ENCODE measurements around the gene FN3K. TPM values are rescaled to one million over a fixed set of nuclear protein-coding genes. Genes with fewer than 3 reads are reported as not detected.
A peak's percentile ranks its signal among the peaks of the same experiment; 100 is the strongest.

FN3K gene
- 1 to 10 TPM; 5.2 TPM for total RNA-seq

DNA sequence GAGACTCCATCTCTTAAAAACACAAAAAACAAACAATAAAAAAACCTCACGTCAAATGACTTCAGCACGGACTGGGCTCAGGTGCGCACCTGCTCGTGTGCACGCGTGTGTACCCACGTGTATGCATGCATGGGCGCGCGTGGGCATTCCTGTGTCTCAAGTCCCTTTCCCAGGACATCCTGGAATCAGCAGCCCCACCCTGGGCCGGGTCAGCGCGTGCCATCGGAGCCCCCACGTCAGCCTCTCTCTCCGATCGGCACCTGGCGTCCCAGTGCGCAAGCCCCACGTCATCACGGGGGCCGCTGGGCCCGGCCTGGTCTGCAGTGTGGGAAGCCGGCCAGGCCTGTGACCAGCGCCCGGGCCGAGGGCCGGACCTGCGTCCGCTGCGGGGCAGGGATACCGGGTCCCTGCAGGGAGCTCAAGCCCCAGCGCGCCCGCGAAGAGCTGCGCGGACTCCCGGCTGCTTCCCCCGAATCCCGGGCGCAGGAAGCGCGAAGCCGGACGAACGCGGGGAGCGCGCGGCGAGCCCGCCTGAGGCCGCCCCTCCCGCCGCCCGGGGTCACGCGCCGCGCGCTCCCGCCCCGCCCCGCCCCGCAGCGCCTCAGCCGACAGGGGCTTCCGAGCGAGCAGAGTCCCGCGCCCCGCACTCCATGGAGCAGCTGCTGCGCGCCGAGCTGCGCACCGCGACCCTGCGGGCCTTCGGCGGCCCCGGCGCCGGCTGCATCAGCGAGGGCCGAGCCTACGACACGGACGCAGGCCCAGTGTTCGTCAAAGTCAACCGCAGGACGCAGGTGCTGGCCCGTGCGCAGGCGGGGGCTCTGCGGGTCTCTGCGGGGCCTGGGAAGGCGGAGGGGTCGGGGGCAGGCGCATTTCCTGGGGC, at the start of gene FN3K:
TSS of gene FN3K (plus strand) at position 629 of the 880 bp plus-strand sequence. CDS start at position 651, 22 bp downstream.
- peak; percentile 66 for DNase-seq

DNA sequence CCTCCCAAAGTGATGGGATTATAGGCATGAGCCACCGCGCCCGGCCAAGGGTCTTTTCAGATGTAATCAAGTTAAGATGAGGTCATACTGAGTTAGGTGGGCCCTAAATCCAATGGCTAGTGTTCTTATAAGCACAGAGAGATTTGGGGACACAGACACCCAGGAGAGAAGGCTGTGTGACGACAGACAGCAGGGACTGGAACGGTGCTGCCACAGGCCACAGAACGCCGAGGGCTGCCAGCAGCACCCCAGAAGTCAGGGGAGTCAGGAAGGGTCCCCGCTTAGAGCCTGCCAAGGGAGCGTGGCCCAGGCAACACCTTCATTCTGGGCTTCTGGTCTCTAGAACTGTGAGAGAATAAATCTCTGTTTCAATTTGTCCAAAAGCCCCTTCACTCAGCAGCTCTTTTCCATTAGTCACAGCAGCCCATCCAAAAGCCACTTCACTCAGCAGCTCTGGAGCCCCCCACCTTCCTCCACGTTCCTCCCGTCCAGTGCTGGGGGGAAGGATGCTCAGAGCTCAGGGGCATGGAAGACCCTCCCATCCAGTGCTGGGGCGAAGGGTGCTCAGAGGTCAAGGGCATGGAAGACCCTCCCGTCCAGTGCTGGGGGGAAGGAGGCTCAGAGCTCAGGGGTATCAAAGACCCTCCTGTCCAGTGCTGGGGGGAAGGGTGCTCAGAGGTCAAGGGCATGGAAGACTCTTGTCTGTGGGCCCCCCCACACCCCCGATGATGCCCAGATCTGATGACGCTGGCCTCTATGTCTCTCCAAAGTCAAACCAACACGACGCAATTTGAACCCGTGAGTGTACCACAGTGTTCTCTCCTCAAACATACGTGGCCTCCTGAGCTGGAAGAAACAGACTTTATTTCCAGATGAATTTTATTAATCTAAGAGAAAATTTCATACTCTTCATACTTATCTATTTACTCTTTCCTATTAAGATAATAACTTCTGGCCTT, 48.8 kb upstream of the FN3K start:
- no peaks in the 10 kb centered on the region for H3K36me3 Mint-ChIP-seq
- ATAC-seq (ENCODE audit: low read depth): no peak
- no peak overlapping the region for H3K4me3 Mint-ChIP-seq
- no peak for DNase-seq
- no peak overlapping the region for H3K27ac Mint-ChIP-seq
- no peaks in the 10 kb centered on the region for H3K4me1 Mint-ChIP-seq
- POLR2A ChIA-PET: no interaction called here
- no peaks in the 10 kb centered on the region for H3K27me3 Mint-ChIP-seq
- H3K9me3 Mint-ChIP-seq: peaks cover 3% of the 10 kb centered on the region

More for the DNA sequence above, at the start of gene FN3K:
- H3K27me3 Mint-ChIP-seq: no peaks in the 10 kb centered on the region
- H3K36me3 Mint-ChIP-seq: peaks cover 29% of the 10 kb centered on the region
- no peak within 1 kb of the TSS for H3K27ac Mint-ChIP-seq
- peak; percentile 70 for ATAC-seq (ENCODE audit: low read depth)
- POLR2A ChIA-PET: no interaction called here
- H3K4me3 Mint-ChIP-seq: peak within 1 kb of the TSS; percentile 57
- peaks cover 3% of the 10 kb centered on the region for H3K9me3 Mint-ChIP-seq
- H3K4me1 Mint-ChIP-seq: no peaks in the 10 kb centered on the region

GRCh38 chr17:82687375-82687861, 48.0 kb upstream of the FN3K start:
- Mint-ChIP-seq H3K4me3 (no peak overlapping the region), H3K9me3 (no peaks in the 10 kb centered on the region), H3K27me3 (peaks cover 2% of the 10 kb centered on the region), H3K36me3 (no peaks in the 10 kb centered on the region), H3K4me1 (no peaks in the 10 kb centered on the region), H3K27ac (no peak overlapping the region)
- POLR2A ChIA-PET: no interaction called here
- DNase-seq (no peak), ATAC-seq (ENCODE audit: low read depth) (no peak)

GRCh38 chr17:82687871-82688270, 47.5 kb upstream of the FN3K start:
- Mint-ChIP-seq H3K27me3 (peaks cover 2% of the 10 kb centered on the region), H3K9me3 (no peaks in the 10 kb centered on the region), H3K4me1 (no peaks in the 10 kb centered on the region), H3K27ac (no peak overlapping the region), H3K36me3 (no peaks in the 10 kb centered on the region), H3K4me3 (no peak overlapping the region)
- no peak for DNase-seq
- ATAC-seq (ENCODE audit: low read depth): no peak
- POLR2A ChIA-PET: no interaction called here

GRCh38 chr17:82689077-82689476, 46.3 kb upstream of the FN3K start:
- no peak overlapping the region for H3K4me3 Mint-ChIP-seq
- no peaks in the 10 kb centered on the region for H3K36me3 Mint-ChIP-seq
- DNase-seq (no peak), ATAC-seq (ENCODE audit: low read depth) (no peak)
- H3K27me3 Mint-ChIP-seq: peaks cover 2% of the 10 kb centered on the region
- H3K27ac Mint-ChIP-seq: no peak overlapping the region
- POLR2A ChIA-PET: interaction anchor here (0.6 kb wide), 1 partner anchor 145 kb away, joined by 3 read pairs; no protein-coding TSS in a partner anchor
- H3K9me3 Mint-ChIP-seq: no peaks in the 10 kb centered on the region
- H3K4me1 Mint-ChIP-seq: no peaks in the 10 kb centered on the region

DNA sequence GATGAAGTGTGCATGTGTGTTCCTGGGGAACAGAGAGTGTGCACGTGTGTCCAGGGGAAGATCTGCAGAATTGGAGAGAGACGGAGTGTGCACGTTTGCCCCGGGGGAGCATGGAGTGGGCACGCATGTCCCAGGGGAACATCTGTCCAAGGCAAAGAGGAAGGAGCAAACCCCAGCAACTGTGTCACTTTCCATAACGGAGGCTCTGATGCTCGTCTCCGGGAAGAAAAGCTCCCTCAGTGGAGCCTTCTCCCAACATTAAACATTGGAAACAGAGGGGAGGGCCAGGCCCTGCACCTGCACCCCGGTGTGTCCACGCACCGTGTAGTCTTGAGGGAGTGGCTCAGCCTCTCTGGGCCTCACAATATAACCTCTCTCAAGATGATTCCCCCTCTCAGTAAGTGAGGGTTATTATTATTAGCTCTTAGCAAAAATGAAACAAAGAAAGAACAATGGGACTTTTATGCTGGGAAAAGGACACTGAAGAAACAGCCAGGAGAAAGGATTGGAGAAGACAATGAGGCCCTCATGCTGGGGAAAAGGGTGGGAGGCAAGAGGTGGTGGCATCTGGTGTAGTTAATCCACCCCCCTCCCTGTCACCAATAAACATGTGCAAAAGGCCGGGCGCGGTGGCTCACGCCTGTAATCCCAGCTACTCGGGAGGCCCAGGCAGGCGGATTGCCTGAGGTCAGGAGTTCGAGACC, 44.5 kb upstream of the FN3K start:
- Mint-ChIP-seq H3K27me3 (peaks cover 2% of the 10 kb centered on the region), H3K27ac (no peak overlapping the region), H3K4me1 (no peaks in the 10 kb centered on the region), H3K4me3 (no peak overlapping the region), H3K36me3 (peaks cover 7% of the 10 kb centered on the region), H3K9me3 (peaks cover 8% of the 10 kb centered on the region)
- DNase-seq: no peak
- ATAC-seq (ENCODE audit: low read depth): no peak
- POLR2A ChIA-PET: no interaction called here

- Mint-ChIP-seq H3K27me3 (peaks cover 2% of the 10 kb centered on the region), H3K27ac (no peak overlapping the region), H3K4me1 (no peaks in the 10 kb centered on the region), H3K4me3 (no peak overlapping the region), H3K9me3 (peaks cover 8% of the 10 kb centered on the region), H3K36me3 (peaks cover 7% of the 10 kb centered on the region)
- DNase-seq: no peak
- POLR2A ChIA-PET: no interaction called here
- ATAC-seq (ENCODE audit: low read depth): no peak
Measured at GRCh38 chr17:82691714-82692113, 43.7 kb upstream of the FN3K start.

DNA sequence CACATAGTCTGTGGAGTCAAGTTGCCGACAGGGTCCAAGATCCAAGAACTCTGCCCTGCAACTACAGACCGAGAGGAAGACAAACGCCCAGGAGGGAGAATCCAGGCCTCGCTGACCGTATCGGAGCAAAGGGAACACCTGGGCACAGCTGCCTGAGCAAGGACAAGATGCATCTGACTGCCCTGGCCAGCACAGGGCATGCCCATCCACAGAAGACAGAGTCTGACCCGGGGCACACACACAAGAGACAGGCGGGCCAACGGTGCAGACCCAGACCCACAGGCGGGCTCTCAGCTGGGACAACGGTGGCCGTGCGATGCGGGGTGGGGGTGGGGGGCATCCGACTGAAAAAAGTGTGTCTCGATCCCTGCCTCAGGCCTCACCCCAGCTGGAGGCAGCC, 43.1 kb upstream of the FN3K start:
- no peak for DNase-seq
- POLR2A ChIA-PET: no interaction called here

GRCh38 chr17:82693168-82693867, 42.1 kb upstream of the FN3K start:
- Mint-ChIP-seq H3K4me1 (no peaks in the 10 kb centered on the region), H3K27ac (no peak overlapping the region), H3K9me3 (peaks cover 8% of the 10 kb centered on the region), H3K27me3 (peaks cover 5% of the 10 kb centered on the region), H3K4me3 (no peak overlapping the region), H3K36me3 (peaks cover 7% of the 10 kb centered on the region)
- ATAC-seq (ENCODE audit: low read depth) (no peak), DNase-seq (no peak)
- POLR2A ChIA-PET: no interaction called here

More for the DNA sequence above, 43.1 kb upstream of the FN3K start:
- Mint-ChIP-seq H3K27me3 (peaks cover 3% of the 10 kb centered on the region), H3K4me3 (no peak overlapping the region), H3K4me1 (no peaks in the 10 kb centered on the region), H3K36me3 (peaks cover 7% of the 10 kb centered on the region), H3K9me3 (peaks cover 8% of the 10 kb centered on the region), H3K27ac (no peak overlapping the region)
- ATAC-seq (ENCODE audit: low read depth): no peak

DNA sequence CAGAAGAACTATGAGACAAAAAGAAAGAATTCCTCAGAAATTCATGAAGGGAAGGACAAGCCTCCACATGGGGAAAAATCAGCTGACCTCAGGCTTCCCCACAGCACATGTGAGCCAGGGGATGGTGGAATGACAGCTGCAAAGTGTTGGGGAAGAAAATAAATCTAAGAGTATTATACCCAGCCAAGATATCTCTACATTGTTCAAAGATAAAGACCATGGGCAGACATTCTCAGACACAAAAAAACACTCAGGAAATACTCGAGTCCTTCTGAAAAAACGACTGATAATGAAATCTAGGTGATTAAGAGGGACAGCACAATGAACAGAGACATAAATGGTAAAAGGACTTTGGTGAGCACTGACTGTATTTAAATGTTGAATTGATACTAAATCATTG, 40.8 kb upstream of the FN3K start:
- POLR2A ChIA-PET: no interaction called here
- peaks cover 7% of the 10 kb centered on the region for H3K36me3 Mint-ChIP-seq
- peaks cover 8% of the 10 kb centered on the region for H3K9me3 Mint-ChIP-seq
- H3K27me3 Mint-ChIP-seq: peaks cover 5% of the 10 kb centered on the region
- H3K27ac Mint-ChIP-seq: no peak overlapping the region
- no peak overlapping the region for H3K4me3 Mint-ChIP-seq
- ATAC-seq (ENCODE audit: low read depth) (no peak), DNase-seq (no peak)
- H3K4me1 Mint-ChIP-seq: peaks cover 2% of the 10 kb centered on the region

DNA sequence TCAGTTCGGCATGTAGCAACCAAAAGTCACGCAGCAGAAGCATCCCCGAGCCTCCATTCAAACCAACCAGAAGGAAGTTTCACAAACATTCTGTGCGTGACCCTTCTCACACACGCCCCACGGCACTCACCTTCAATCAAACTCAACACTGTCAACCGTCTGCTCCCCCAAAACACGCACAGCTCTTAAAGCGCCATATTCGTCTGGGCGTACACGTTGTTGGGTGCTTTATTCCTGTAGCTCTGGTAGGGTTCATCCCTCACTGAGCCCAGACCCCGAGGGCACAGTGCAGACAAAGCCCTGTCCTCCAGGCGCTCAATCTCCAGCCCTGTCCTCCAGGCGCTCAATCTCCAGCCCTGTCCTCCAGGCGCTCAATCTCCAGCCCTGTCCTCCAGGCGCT, 39.2 kb upstream of the FN3K start:
- no peak overlapping the region for H3K27ac Mint-ChIP-seq
- POLR2A ChIA-PET: interaction anchor here (1.9 kb wide), 1 partner anchor 20 kb away, joined by 5 read pairs; the partner anchor contains the start of gene FN3KRP
- DNase-seq: no peak
- peaks cover 8% of the 10 kb centered on the region for H3K9me3 Mint-ChIP-seq
- peaks cover 5% of the 10 kb centered on the region for H3K27me3 Mint-ChIP-seq
- H3K4me3 Mint-ChIP-seq: no peak overlapping the region
- H3K36me3 Mint-ChIP-seq: peaks cover 7% of the 10 kb centered on the region
- H3K4me1 Mint-ChIP-seq: peaks cover 2% of the 10 kb centered on the region
- no peak for ATAC-seq (ENCODE audit: low read depth)

GRCh38 chr17:82696916-82697807, 38.3 kb upstream of the FN3K start:
- peaks cover 2% of the 10 kb centered on the region for H3K4me1 Mint-ChIP-seq
- no peak for ATAC-seq (ENCODE audit: low read depth)
- H3K27ac Mint-ChIP-seq: no peak overlapping the region
- peaks cover 4% of the 10 kb centered on the region for H3K27me3 Mint-ChIP-seq
- peaks cover 7% of the 10 kb centered on the region for H3K36me3 Mint-ChIP-seq
- H3K9me3 Mint-ChIP-seq: peaks cover 8% of the 10 kb centered on the region
- no peak for DNase-seq
- POLR2A ChIA-PET: interaction anchor here (1.9 kb wide), 1 partner anchor 19 kb away, joined by 5 read pairs; the partner anchor contains the start of gene FN3KRP
- peak overlapping the region; percentile 20 for H3K4me3 Mint-ChIP-seq
